ENCODE results near the gene AASS. TPM values are rescaled to one million over a fixed set of nuclear protein-coding genes. Genes with fewer than 3 reads are reported as not detected.

The AASS gene
- total and polyA plus RNA-seq, 2 of the 8 experiments (the other 6 are each of a cell fraction or from before 2014, with no cell fraction given) = 203 to 394 TPM

DNA sequence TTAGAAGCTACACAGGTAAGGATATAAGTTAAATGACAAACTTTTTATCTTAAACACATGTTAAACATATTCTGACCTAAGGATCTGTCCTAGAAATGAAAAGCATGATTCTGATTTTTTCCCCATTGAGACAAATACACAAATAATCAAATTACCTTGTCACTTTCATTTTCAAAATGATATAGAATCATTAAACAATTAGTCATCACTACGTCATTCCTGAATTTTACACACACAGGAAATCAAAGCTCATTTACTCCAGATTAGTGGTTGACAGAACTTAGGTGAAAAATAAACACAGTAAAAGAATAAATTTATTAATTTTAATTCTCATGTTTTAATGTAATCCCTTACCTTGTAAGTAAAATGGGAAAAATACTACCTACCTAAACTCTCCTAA, 89.0 kb downstream of the AASS start:
- Histone ChIP-seq H3K9ac (replicated peaks in 1 of 4; ENCODE audit: extremely low read depth in 1 of 4, low read depth in 3 of 4, low read length in 3 of 4) (no peak overlapping the region), H3K4me3 (ENCODE audit: extremely low read depth in 1 of 4, insufficient read depth in 2 of 4, low read depth in 3 of 4, low read length in 4 of 4) (no peak overlapping the region), H3K79me2 (ENCODE audit: control insufficient read depth in 1 of 2, insufficient read depth in 2 of 2, low read length in 2 of 2) (no peaks in the 10 kb centered on the region), H3K9me3 (ENCODE audit: insufficient read depth in 2 of 2, low read depth in 1 of 2, low read length in 1 of 2) (no peaks in the 10 kb centered on the region), H4K5ac (ENCODE audit: insufficient read length, low read depth, low read length) (no peak overlapping the region), H2BK12ac (ENCODE audit: low read depth, low read length) (no peak overlapping the region), H2BK20ac (ENCODE audit: low read length) (no peak overlapping the region), H2BK15ac (ENCODE audit: low read length) (no peak overlapping the region), H4K20me1 (replicated peaks in 1 of 2; ENCODE audit: control insufficient read depth in 1 of 2, insufficient read depth in 2 of 2, low read length in 2 of 2) (no peaks in the 10 kb centered on the region), H2BK5ac (ENCODE audit: low read depth, low read length) (no peak overlapping the region), H2BK120ac (replicated peaks; ENCODE audit: low read depth, low read length) (no peak overlapping the region), H4K8ac (ENCODE audit: extremely low read depth, insufficient read depth, low read length) (no peak overlapping the region), H3K27ac (ENCODE audit: low read depth, low read length) (no peak overlapping the region), H3K4me1 (replicated peaks in 1 of 4; ENCODE audit: control insufficient read depth in 3 of 4, insufficient read depth in 4 of 4, low read length in 3 of 4) (peaks cover 0 to 3% (median 0%) of the 10 kb centered on the region in 4 experiments; a peak in 1 of 7 replicates), H2AK5ac (ENCODE audit: low read depth, low read length) (no peak overlapping the region), H2AFZ (ENCODE audit: low read length) (no peak overlapping the region), H3K36me3 (ENCODE audit: control insufficient read depth in 2 of 4, insufficient read depth in 4 of 4, low read length in 3 of 4) (peaks cover 16 to 59% (median 41%) of the 10 kb centered on the region in 4 experiments), H3K23ac (ENCODE audit: insufficient read length) (no peak overlapping the region), H3K18ac (ENCODE audit: extremely low read depth, low read length) (no peak overlapping the region), H3K23me2 (ENCODE audit: low read depth, low read length) (no peaks in the 10 kb centered on the region), H3K4me2 (ENCODE audit: insufficient read depth in 1 of 2, low read depth in 2 of 2, low read length in 2 of 2) (no peak overlapping the region), H3K79me1 (ENCODE audit: low read depth, low read length) (no peaks in the 10 kb centered on the region), H3K56ac (replicated peaks; ENCODE audit: insufficient read length, low read depth, low read length) (no peak overlapping the region), H3K4ac (replicated peaks; ENCODE audit: insufficient read length, low read depth, low read length) (no peak overlapping the region), H3K27me3 (replicated peaks in 1 of 4; ENCODE audit: control insufficient read depth in 3 of 4, extremely low read depth in 1 of 4, insufficient read depth in 3 of 4, low read length in 3 of 4) (no peaks in the 10 kb centered on the region), H4K91ac (replicated peaks; ENCODE audit: insufficient read length, low read length) (no peak overlapping the region), H3K14ac (ENCODE audit: insufficient read length) (no peak overlapping the region)
- ChIA-PET POLR2A (ENCODE audit: partially characterized antibody) (no interaction called here), CTCF (ENCODE audit: partially characterized antibody) (no interaction called here)
- FAIRE-seq (no peak), DNase-seq (ENCODE audit: low read depth in 1 of 2, low spot score in 2 of 2) (no peak)
- WGBS, 2 experiments (ENCODE audit: extremely low coverage in 1 of 2, insufficient coverage in 1 of 2, insufficient read length in 1 of 2, insufficient replicate concordance in 2 of 2, low coverage in 1 of 2, low lambda C conversion rate in 2 of 2, missing lambda C conversion rate in 1 of 2) = 96% methylated on average over 1 of the region's 1 CpG; no CpG with 5 or more reads in 1 of the 2 experiments
- TF ChIP-seq PHF8 (conservative IDR thresholded peaks at IDR 0.05; ENCODE audit: low read depth, low read length) (no peak), CHD2 (IDR thresholded peaks at IDR 0.05; ENCODE audit: low read length) (no peak), SP2 (IDR thresholded peaks at IDR 0.05; ENCODE audit: low read length) (no peak), SP1 (IDR thresholded peaks at IDR 0.05; ENCODE audit: low read depth, low read length) (no peak), RFX5 (IDR thresholded peaks at IDR 0.05; ENCODE audit: borderline replicate concordance, low read depth, low read length) (no peak), EZH2 (IDR thresholded peaks at IDR 0.05; ENCODE audit: low read depth, low read length, severe bottlenecking) (no peak), SUZ12 (IDR thresholded peaks at IDR 0.05; ENCODE audit: low read length) (no peak)

Data from H1 (cell line).